Caco-2 (cell line): ENCODE measurements around the gene LTN1. TPM values are rescaled to one million over a fixed set of nuclear protein-coding genes. Genes with fewer than 3 reads are reported as not detected.
A peak's percentile ranks its signal among the peaks of the same experiment; 100 is the strongest.

Experiments used
- BruUV-seq: library from RNA; stranded (reverse); fragments of 400-500 nt; replicated peaks from 2 replicates; lab custom pipeline; 2021; lab: Mats Ljungman, UMichigan
- CTCF ChIA-PET: fragments of 300-600 bp; sonication (Branson Sonifier 250); formaldehyde crosslinking; loops from one replicate; lab custom pipeline; 2022; ENCODE audit warnings: antibody characterized with exemption; lab: Charles Lee
- POLR2A ChIA-PET: fragments of 300-600 bp; sonication (Branson Sonifier 250); formaldehyde crosslinking; loops from one replicate; lab custom pipeline; 2022; ENCODE audit warnings: antibody characterized with exemption; lab: Charles Lee
- DNase-seq, 2 experiments: peaks; one replicate each; pipeline versions ENCODE4 v3.0.0 to v3.0.0-alpha.2; 2020 to 2022
- H3K27me3 ChIP-seq: replicated peaks from 2 replicates; pipeline ENCODE4 v1.6.0; 2011; ENCODE audit warnings: low read length; ENCODE audit not compliant: control insufficient read depth, insufficient read depth
- H3K36me3 ChIP-seq: 2 replicates; pipeline ENCODE4 v1.5.1; 2011; ENCODE audit warnings: low read length; ENCODE audit not compliant: control insufficient read depth, insufficient read depth
- H3K4me1 ChIP-seq: fragments of 250-450 bp; sonication (Bioruptor Pico); 2 replicates; pipeline ENCODE4 v1.5.1; 2020; ENCODE audit warnings: mild to moderate bottlenecking
- H3K4me3 ChIP-seq: 2 replicates; pipeline ENCODE4 v1.5.1; 2011; ENCODE audit warnings: low read depth, mild to moderate bottlenecking, control low read depth, low read length
- H3K9me3 ChIP-seq: fragments of 250-450 bp; sonication (Bioruptor Pico); 2 replicates; pipeline ENCODE4 v1.5.1; 2020; ENCODE audit warnings: mild to moderate bottlenecking, moderate library complexity
- H3K27ac Mint-ChIP-seq: one replicate; pipeline ENCODE4 v1.8.0; 2022; ENCODE audit warnings: mixed read lengths; ENCODE audit not compliant: unreplicated experiment
- H3K27me3 Mint-ChIP-seq: one replicate; pipeline ENCODE4 v1.8.0; 2022; ENCODE audit warnings: mixed read lengths; ENCODE audit not compliant: insufficient read depth, unreplicated experiment
- H3K36me3 Mint-ChIP-seq: one replicate; pipeline ENCODE4 v1.8.0; 2022; ENCODE audit warnings: mild to moderate bottlenecking, mixed read lengths; ENCODE audit not compliant: insufficient read depth, unreplicated experiment
- H3K4me1 Mint-ChIP-seq: one replicate; pipeline ENCODE4 v1.8.0; 2022; ENCODE audit warnings: low read depth, mixed read lengths; ENCODE audit not compliant: unreplicated experiment
- H3K4me3 Mint-ChIP-seq: one replicate; pipeline ENCODE4 v1.8.0; 2022; ENCODE audit warnings: mild to moderate bottlenecking, moderate library complexity, mixed read lengths; ENCODE audit not compliant: unreplicated experiment
- H3K9me3 Mint-ChIP-seq: one replicate; pipeline ENCODE4 v1.8.0; 2022; ENCODE audit warnings: mixed read lengths; ENCODE audit not compliant: unreplicated experiment
- CTCF ChIP-seq, 2 experiments: fragments of 200-600 bp in 1 of 2; IDR thresholded peaks; 1 replicate in 1 of 2; 2 replicates in 1 of 2; pipeline versions ENCODE4 v1.5.1 to v1.8.0; 2011 to 2022; ENCODE audit warnings: antibody characterized with exemption in 1 of 2, control low read depth in 1 of 2, inconsistent platforms in 1 of 2, low read depth in 1 of 2, low read length in 1 of 2, mild to moderate bottlenecking in 1 of 2, moderate library complexity in 1 of 2; ENCODE audit not compliant: insufficient read depth in 1 of 2, severe bottlenecking in 1 of 2, unreplicated experiment in 1 of 2
- intact Hi-C: fragments of 100-400 bp; cut with micrococcal nuclease; formaldehyde crosslinking; loops from one replicate; pipeline ENCODE4 v1.10.0; 2022; ENCODE audit not compliant: unreplicated experiment
- total RNA-seq: library from RNA; stranded (reverse); gene quantifications from 2 replicates; pipeline ENCODE4 v1.2.3, GENCODE V29; 2022

LTN1 gene
- total RNA-seq, 1 experiment from 2014 or later = 25.4 TPM

- Mint-ChIP-seq H3K4me3 (peak overlapping the region; percentile 94), H3K27me3 (no peaks in the 10 kb centered on the region), H3K4me1 (peaks cover 16% of the 10 kb centered on the region), H3K27ac (peak overlapping the region; percentile 100), H3K9me3 (no peaks in the 10 kb centered on the region), H3K36me3 (peaks cover 32% of the 10 kb centered on the region)
- Histone ChIP-seq H3K9me3 (no peaks in the 10 kb centered on the region), H3K36me3 (no peaks in the 10 kb centered on the region), H3K27me3 (no peaks in the 10 kb centered on the region), H3K4me1 (peaks cover 6% of the 10 kb centered on the region; the same call in 1 of the 2 replicates), H3K4me3 (peak overlapping the region; percentile 86)
- ChIA-PET POLR2A (interaction anchor here (0.8 to 3.0 kb wide), 7 partner anchors 8 to 52 kb away, joined by 3 to 47 read pairs (median 7); partner anchors contain the start of genes CCT8 and LTN1), CTCF (interaction anchor here (1.6 kb wide), 1 partner anchor 23 kb away, joined by 5 read pairs; no protein-coding TSS in a partner anchor)
- BruUV-seq = TSS peak; percentile 46
- intact Hi-C loops = loop anchor here (1.0 kb wide), 1 partner anchor 23 kb away; no protein-coding TSS in a partner anchor
- DNase-seq = no peak
- TF ChIP-seq CTCF (IDR thresholded peaks at IDR 0.05; ENCODE audit: insufficient read depth in 1 of 2, low read depth in 1 of 2, low read length in 1 of 2, severe bottlenecking in 1 of 2, unreplicated experiment in 1 of 2) = no peak
Measured at GRCh38 chr21:29025328-29025713, 32.6 kb upstream of the LTN1 start.

GRCh38 chr21:29024474-29025327 lies 32.0 kb upstream of the LTN1 start, which contains the start of gene USP16:
Gene USP16, plus strand, starts transcription at chr21:29024668. Its CDS starts 3,246 bp downstream, at chr21:29027914.
- H3K4me1 Mint-ChIP-seq = peaks cover 20% of the 10 kb centered on the region
- Histone ChIP-seq H3K36me3 (no peaks in the 10 kb centered on the region), H3K4me1 (peaks cover 9% of the 10 kb centered on the region), H3K27me3 (no peaks in the 10 kb centered on the region), H3K4me3 (peak within 1 kb of the TSS; percentile 86), H3K9me3 (no peaks in the 10 kb centered on the region)
- peak within 1 kb of the TSS; percentile 94 for H3K4me3 Mint-ChIP-seq
- no TSS peak for BruUV-seq
- H3K36me3 Mint-ChIP-seq = peaks cover 29% of the 10 kb centered on the region
- no peak for TF ChIP-seq CTCF (IDR thresholded peaks at IDR 0.05; ENCODE audit: insufficient read depth in 1 of 2, low read depth in 1 of 2, low read length in 1 of 2, severe bottlenecking in 1 of 2, unreplicated experiment in 1 of 2)
- ChIA-PET POLR2A (interaction anchor here (0.6 to 3.0 kb wide), 10 partner anchors 8 to 52 kb away, joined by 3 to 47 read pairs (median 5); partner anchors contain the start of genes CCT8 and LTN1), CTCF (interaction anchor here (0.6 to 1.6 kb wide), 2 partner anchors 22 to 31 kb away, joined by 3 to 5 read pairs; no protein-coding TSS in a partner anchor)
- intact Hi-C loops = loop anchor here (1.0 kb wide), 3 partner anchors 22 to 49 kb away; partner anchors contain the start of gene CCT8
- no peaks in the 10 kb centered on the region for H3K9me3 Mint-ChIP-seq
- peak; percentile 97 to 98 for DNase-seq
- H3K27ac Mint-ChIP-seq = peak within 1 kb of the TSS; percentile 100
- H3K27me3 Mint-ChIP-seq = no peaks in the 10 kb centered on the region

GRCh38 chr21:29022166-29022565 lies 29.5 kb upstream of the LTN1 start:
- no peak for TF ChIP-seq CTCF (IDR thresholded peaks at IDR 0.05; ENCODE audit: insufficient read depth in 1 of 2, low read depth in 1 of 2, low read length in 1 of 2, severe bottlenecking in 1 of 2, unreplicated experiment in 1 of 2)
- DNase-seq = no peak
- peaks cover 31% of the 10 kb centered on the region for H3K4me1 Mint-ChIP-seq
- peaks cover 34% of the 10 kb centered on the region for H3K36me3 Mint-ChIP-seq
- no peaks in the 10 kb centered on the region for H3K27me3 Mint-ChIP-seq
- Histone ChIP-seq H3K4me1 (peaks cover 15% of the 10 kb centered on the region), H3K36me3 (no peaks in the 10 kb centered on the region), H3K9me3 (no peaks in the 10 kb centered on the region), H3K27me3 (no peaks in the 10 kb centered on the region), H3K4me3 (no peak overlapping the region)
- no peak overlapping the region for H3K27ac Mint-ChIP-seq
- ChIA-PET CTCF (no interaction called here), POLR2A (interaction anchor here (0.7 to 1.5 kb wide), 2 partner anchors 19 to 20 kb away, joined by 3 to 5 read pairs; no protein-coding TSS in a partner anchor)
- no peaks in the 10 kb centered on the region for H3K9me3 Mint-ChIP-seq
- BruUV-seq = no TSS peak
- H3K4me3 Mint-ChIP-seq = no peak overlapping the region
- intact Hi-C loops = no loop called here
